Nephron progenitor cell (in vitro differentiated cells): ENCODE results near the gene ESX1.

Source experiments
- DNase-seq: peaks from one replicate; pipeline ENCODE4 v3.0.0; 2021
- H3K27ac Mint-ChIP-seq: 2 replicates; pipeline ENCODE4 v1.8.0; 2021; ENCODE audit warnings: mild to moderate bottlenecking, moderate library complexity, mixed read lengths
- H3K27me3 Mint-ChIP-seq: 2 replicates; pipeline ENCODE4 v1.8.0; 2021; ENCODE audit warnings: mild to moderate bottlenecking, low read depth, mixed read lengths; ENCODE audit not compliant: poor library complexity
- H3K36me3 Mint-ChIP-seq: 2 replicates; pipeline ENCODE4 v1.8.0; 2021; ENCODE audit warnings: low read depth, mixed read lengths
- H3K4me1 Mint-ChIP-seq: 2 replicates; pipeline ENCODE4 v1.8.0; 2021; ENCODE audit warnings: mixed read lengths
- H3K4me3 Mint-ChIP-seq: 2 replicates; pipeline ENCODE4 v1.8.0; 2021; ENCODE audit warnings: mild to moderate bottlenecking, moderate library complexity, mixed read lengths
- H3K9me3 Mint-ChIP-seq: 2 replicates; pipeline ENCODE4 v1.8.0; 2021; ENCODE audit warnings: mild to moderate bottlenecking, moderate library complexity, mixed read lengths
- CTCF ChIP-seq: fragments of 200-600 bp; sonication (generic); IDR thresholded peaks from 2 replicates; pipeline ENCODE4 v1.5.0; 2021; ENCODE audit warnings: antibody characterized with exemption

The ESX1 gene

DNA sequence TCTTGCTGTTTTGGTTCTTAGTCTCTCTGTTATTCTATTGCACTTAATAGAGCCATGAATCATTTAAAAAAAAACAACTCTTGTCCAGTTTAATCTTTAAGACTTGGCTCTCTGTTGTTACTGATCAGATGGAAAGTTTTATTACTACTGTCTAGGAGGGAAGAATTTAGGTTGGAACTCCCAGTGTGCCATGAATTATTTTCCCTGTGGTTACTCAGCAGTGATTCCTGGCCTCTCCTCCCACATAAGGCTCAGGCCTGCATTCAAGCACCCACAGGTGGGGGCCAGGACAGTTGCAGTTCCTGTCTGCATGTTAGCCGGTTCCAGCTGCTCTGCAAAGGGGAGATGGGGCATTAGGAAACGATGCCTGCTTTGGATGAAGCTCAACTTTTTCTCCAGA is 29.8 kb upstream of the ESX1 start:
- TF ChIP-seq CTCF = no peak
- no peaks in the 10 kb centered on the region for H3K36me3 Mint-ChIP-seq
- H3K4me1 Mint-ChIP-seq = peaks cover 33% of the 10 kb centered on the region

DNA sequence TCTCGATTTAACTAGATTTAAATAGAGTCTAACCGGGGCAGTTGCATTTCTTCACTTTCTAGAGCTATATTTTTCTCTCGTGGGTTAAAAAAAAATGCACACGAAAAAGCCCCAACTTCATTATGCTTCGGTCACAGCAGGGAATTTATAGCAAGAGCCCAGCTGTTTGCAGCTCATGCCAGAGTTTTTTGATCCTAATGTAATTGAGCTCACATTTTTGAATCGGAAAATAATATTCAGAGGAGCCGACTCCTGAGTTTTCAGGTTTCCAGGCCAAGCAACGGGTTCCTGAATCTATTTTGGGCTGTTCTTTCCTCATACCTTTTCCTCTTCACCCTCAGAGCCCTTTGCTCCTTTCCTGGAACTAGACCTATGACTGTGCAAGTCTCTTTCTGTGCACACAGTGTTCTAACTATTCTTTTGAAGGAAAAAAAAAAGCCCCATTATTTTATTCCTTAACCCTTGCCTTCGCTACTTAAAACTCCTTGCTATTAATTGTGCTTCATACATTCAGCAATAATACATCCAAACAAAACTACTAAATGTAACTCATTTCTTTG is 27.5 kb upstream of the ESX1 start:
- Mint-ChIP-seq H3K4me1 (peaks cover 18% of the 10 kb centered on the region), H3K27me3 (peaks cover 9% of the 10 kb centered on the region), H3K27ac (no peak overlapping the region), H3K4me3 (no peak overlapping the region), H3K9me3 (peaks cover 35% of the 10 kb centered on the region), H3K36me3 (no peaks in the 10 kb centered on the region)
- DNase-seq = no peak
- no peak for TF ChIP-seq CTCF

More for the DNA sequence above, 29.8 kb upstream of the ESX1 start:
- DNase-seq = peak; percentile 6
- Mint-ChIP-seq H3K27me3 (peaks cover 4% of the 10 kb centered on the region), H3K27ac (peak overlapping the region; percentile 80), H3K9me3 (peaks cover 30% of the 10 kb centered on the region), H3K4me3 (no peak overlapping the region)

DNA sequence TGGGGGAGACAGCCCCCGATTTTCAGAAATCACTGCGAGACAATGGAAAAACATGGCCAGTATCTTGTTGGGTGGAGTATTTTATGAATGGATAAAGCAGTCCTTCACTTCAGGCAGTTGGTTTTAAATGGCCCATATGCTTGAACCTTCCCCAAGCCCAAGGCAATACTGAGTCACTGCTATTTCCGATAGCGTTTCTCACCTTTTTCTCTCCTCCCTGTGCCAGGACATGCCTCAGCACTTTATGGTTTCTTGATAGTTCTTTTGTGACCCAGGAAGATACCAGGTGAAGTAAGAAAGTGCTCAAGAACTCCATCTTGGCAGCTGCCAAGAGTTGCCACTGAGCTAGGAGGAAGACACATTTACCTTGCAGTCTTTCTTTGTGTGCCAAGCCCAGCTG is 26.8 kb upstream of the ESX1 start:
- peaks cover 18% of the 10 kb centered on the region for H3K4me1 Mint-ChIP-seq
- no peak for DNase-seq
- no peak for TF ChIP-seq CTCF
- H3K4me3 Mint-ChIP-seq = no peak overlapping the region
- H3K36me3 Mint-ChIP-seq = no peaks in the 10 kb centered on the region
- H3K27me3 Mint-ChIP-seq = peaks cover 9% of the 10 kb centered on the region
- peaks cover 35% of the 10 kb centered on the region for H3K9me3 Mint-ChIP-seq
- no peak overlapping the region for H3K27ac Mint-ChIP-seq

GRCh38 chrX:104280609-104281008 is 25.9 kb upstream of the ESX1 start:
- Mint-ChIP-seq H3K4me3 (no peak overlapping the region), H3K4me1 (peaks cover 18% of the 10 kb centered on the region), H3K27me3 (peaks cover 6% of the 10 kb centered on the region), H3K9me3 (peaks cover 29% of the 10 kb centered on the region), H3K27ac (no peak overlapping the region), H3K36me3 (no peaks in the 10 kb centered on the region)
- no peak for DNase-seq
- TF ChIP-seq CTCF = no peak

GRCh38 chrX:104270916-104271512 is 16.3 kb upstream of the ESX1 start:
- DNase-seq = peak; percentile 49
- Mint-ChIP-seq H3K9me3 (peaks cover 26% of the 10 kb centered on the region), H3K4me3 (peak overlapping the region; percentile 54), H3K4me1 (no peaks in the 10 kb centered on the region), H3K36me3 (no peaks in the 10 kb centered on the region), H3K27me3 (peaks cover 22% of the 10 kb centered on the region), H3K27ac (no peak overlapping the region)
- peak; percentile 55 for TF ChIP-seq CTCF

DNA sequence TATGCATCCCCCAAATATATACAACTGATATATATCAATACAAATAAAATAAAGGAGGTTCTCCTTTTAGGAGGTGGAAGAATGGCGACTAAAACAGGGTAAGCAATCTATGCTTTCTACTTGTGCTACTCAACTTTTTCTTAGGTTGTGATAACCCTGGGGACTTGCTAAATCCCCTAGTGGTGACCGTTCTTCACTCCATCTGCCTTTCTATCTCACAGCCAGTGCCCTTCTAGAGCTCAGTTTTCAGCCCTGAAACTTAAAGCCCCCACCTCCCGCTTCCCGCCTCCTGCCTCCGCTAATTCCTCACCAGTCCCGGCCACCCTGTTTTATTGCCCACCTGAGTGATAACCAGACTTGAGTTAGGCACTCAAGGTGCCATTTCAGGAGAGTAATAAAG is 15.5 kb upstream of the ESX1 start:
- Mint-ChIP-seq H3K27me3 (peaks cover 25% of the 10 kb centered on the region), H3K9me3 (peaks cover 26% of the 10 kb centered on the region), H3K27ac (no peak overlapping the region), H3K36me3 (no peaks in the 10 kb centered on the region), H3K4me3 (peak overlapping the region; percentile 54), H3K4me1 (no peaks in the 10 kb centered on the region)
- peak; percentile 11 for DNase-seq
- TF ChIP-seq CTCF = no peak
